ENCODE data around the gene GCC2.

- TF ChIP-seq CTCF (IDR thresholded peaks at IDR 0.05) (no peak), ZFX (IDR thresholded peaks at IDR 0.05; ENCODE audit: borderline replicate concordance) (no peak)
Measured at GRCh38 chr2:108460345-108461037, 11.5 kb downstream of the GCC2 start.
